Neural cell (in vitro differentiated cells): ENCODE results near the gene ZBTB7C. TPM values are rescaled to one million over a fixed set of nuclear protein-coding genes. Genes with fewer than 3 reads are reported as not detected.

Source experiments
- H2AFZ ChIP-seq: fragments of 200-600, 300-800 bp; sonication (generic), shearing (Covaris generic); 2 replicates; pipeline ENCODE4 v1.6.0; 2014; ENCODE audit warnings: low read depth, mild to moderate bottlenecking, antibody characterized with exemption, low read length, moderate library complexity
- H3F3A ChIP-seq: fragments of 200-600 bp; shearing (Covaris generic); 2 replicates; pipeline ENCODE4 v1.6.1; 2016; ENCODE audit warnings: mild to moderate bottlenecking, moderate library complexity, mixed read lengths, antibody characterized with exemption, low read length; ENCODE audit not compliant: insufficient read depth, poor library complexity, severe bottlenecking
- H3K27ac ChIP-seq: fragments of 200-600, 300-800 bp; sonication (generic), shearing (Covaris generic); 2 replicates; pipeline ENCODE4 v1.5.1; 2014; ENCODE audit warnings: mild to moderate bottlenecking, low read length, moderate library complexity
- H3K27me3 ChIP-seq: fragments of 300-800, 200-600 bp; sonication (generic), shearing (Covaris generic); 2 replicates; pipeline ENCODE4 v1.6.0; 2014; ENCODE audit warnings: mild to moderate bottlenecking, low read depth, low read length, moderate library complexity; ENCODE audit not compliant: insufficient read depth
- H3K36me3 ChIP-seq: fragments of 300-800, 200-600 bp; sonication (generic), shearing (Covaris generic); 2 replicates; pipeline ENCODE4 v1.5.1; 2014; ENCODE audit warnings: mild to moderate bottlenecking, antibody characterized with exemption, low read length, moderate library complexity; ENCODE audit not compliant: insufficient read depth
- H3K4me2 ChIP-seq: fragments of 300-800, 200-600 bp; sonication (generic), shearing (Covaris generic); 2 replicates; pipeline ENCODE4 v1.6.0; 2014; ENCODE audit warnings: mild to moderate bottlenecking, low read length
- H3K4me3 ChIP-seq: fragments of 300-800, 200-600 bp; sonication (generic), shearing (Covaris generic); 2 replicates; pipeline ENCODE4 v1.5.1; 2014; ENCODE audit warnings: mild to moderate bottlenecking, low read length, moderate library complexity
- H3K79me2 ChIP-seq: fragments of 200-600 bp; shearing (Covaris generic); replicated peaks from 2 replicates; pipeline ENCODE4 v1.6.0; 2014; ENCODE audit warnings: mild to moderate bottlenecking, low read length, moderate library complexity; ENCODE audit not compliant: insufficient read depth
- H3K9ac ChIP-seq: fragments of 300-800, 200-600 bp; sonication (generic), shearing (Covaris generic); 2 replicates; pipeline ENCODE4 v1.6.1; 2016; ENCODE audit warnings: mild to moderate bottlenecking, low read length, mixed read lengths
- H3K9me2 ChIP-seq: fragments of 200-600 bp; shearing (Covaris generic); 2 replicates; pipeline ENCODE4 v1.6.1; 2016; ENCODE audit warnings: mild to moderate bottlenecking, low read length, mixed read lengths; ENCODE audit not compliant: insufficient read depth
- H3K9me3 ChIP-seq: fragments of 200-600, 300-800 bp; sonication (generic), shearing (Covaris generic); 2 replicates; pipeline ENCODE4 v1.6.1; 2016; ENCODE audit warnings: mild to moderate bottlenecking, mixed run types, low read length, moderate library complexity, mixed read lengths
- H4K20me1 ChIP-seq: fragments of 200-600 bp; shearing (Covaris generic); 2 replicates; pipeline ENCODE4 v1.6.1; 2016; ENCODE audit warnings: mild to moderate bottlenecking, mixed run types; ENCODE audit not compliant: insufficient read depth
- CTCF ChIP-seq: fragments of 450-650 bp; IDR thresholded peaks from 2 replicates; pipeline ENCODE4 v1.5.1; 2014; ENCODE audit warnings: antibody characterized with exemption, mild to moderate bottlenecking, moderate library complexity; ENCODE audit not compliant: poor library complexity, severe bottlenecking
- EP300 ChIP-seq: fragments of 450-650 bp; conservative IDR thresholded peaks from 2 replicates; pipeline ENCODE4 v1.6.1; 2014; ENCODE audit warnings: antibody characterized with exemption, mild to moderate bottlenecking, moderate library complexity; ENCODE audit not compliant: poor library complexity, severe bottlenecking
- EZH2 ChIP-seq: fragments of 200-600, 300-800 bp; shearing (Covaris generic), sonication (generic); IDR thresholded peaks from 2 replicates; pipeline ENCODE4 v1.6.1; 2014; ENCODE audit warnings: antibody characterized with exemption, low read length, borderline replicate concordance, mild to moderate bottlenecking; ENCODE audit not compliant: insufficient read depth, poor library complexity, severe bottlenecking
- MXI1 ChIP-seq: fragments of 450-650 bp; conservative IDR thresholded peaks from 2 replicates; pipeline ENCODE4 v1.6.1; 2014; ENCODE audit warnings: antibody characterized with exemption, mild to moderate bottlenecking; ENCODE audit not compliant: poor library complexity, severe bottlenecking
- POLR2AphosphoS5 ChIP-seq: IDR thresholded peaks from 2 replicates; pipeline ENCODE4 v1.6.1; 2012
- RAD21 ChIP-seq: fragments of 450-650 bp; conservative IDR thresholded peaks from 2 replicates; pipeline ENCODE4 v1.6.1; 2014; ENCODE audit warnings: antibody characterized with exemption, mild to moderate bottlenecking, moderate library complexity
- REST ChIP-seq: IDR thresholded peaks from 2 replicates; pipeline ENCODE4 v1.6.1; 2012; ENCODE audit warnings: borderline replicate concordance
- SMC3 ChIP-seq: fragments of 450-650 bp; conservative IDR thresholded peaks from 2 replicates; pipeline ENCODE4 v1.6.1; 2014; ENCODE audit warnings: antibody characterized with exemption, mild to moderate bottlenecking, moderate library complexity; ENCODE audit not compliant: poor library complexity
- TAF1 ChIP-seq: IDR thresholded peaks from 2 replicates; pipeline ENCODE4 v1.6.1; 2012; ENCODE audit warnings: low read depth
- polyA plus RNA-seq: library from polyadenylated mRNA; depleted of rRNA; stranded (reverse); fragments of >200 nt; gene quantifications from 2 replicates; pipeline ENCODE4 v1.2.3, GENCODE V29; 2014

The ZBTB7C gene
- polyA plus RNA-seq, 1 donor from 2014 or later: 2.4 TPM

GRCh38 chr18:48260237-48260636, 148.9 kb downstream of the ZBTB7C start:
- no peak overlapping the region for H3K4me3 ChIP-seq
- H3K9me2 ChIP-seq: no peaks in the 10 kb centered on the region
- H3K4me2 ChIP-seq: no peak overlapping the region
- no peak overlapping the region for H3K27ac ChIP-seq
- no peaks in the 10 kb centered on the region for H3K36me3 ChIP-seq
- no peak overlapping the region for H2AFZ ChIP-seq
- H3K9me3 ChIP-seq: no peaks in the 10 kb centered on the region
- no peak for TF ChIP-seq SMC3
- no peak for TF ChIP-seq RAD21
- no peak for TF ChIP-seq REST
- H3K79me2 ChIP-seq: no peaks in the 10 kb centered on the region
- no peaks in the 10 kb centered on the region for H4K20me1 ChIP-seq
- H3K27me3 ChIP-seq: no peaks in the 10 kb centered on the region
- H3F3A ChIP-seq: peaks cover under 1% of the 10 kb centered on the region
- no peak overlapping the region for H3K9ac ChIP-seq

GRCh38 chr18:48256848-48257247, 152.3 kb downstream of the ZBTB7C start:
- TF ChIP-seq REST (no peak), POLR2AphosphoS5 (no peak), SMC3 (no peak), EP300 (no peak)
- Histone ChIP-seq H3K4me2 (no peak overlapping the region), H2AFZ (no peak overlapping the region), H3K27ac (no peak overlapping the region), H3K4me3 (no peak overlapping the region), H4K20me1 (no peaks in the 10 kb centered on the region), H3K79me2 (no peaks in the 10 kb centered on the region), H3K36me3 (no peaks in the 10 kb centered on the region), H3K9ac (no peak overlapping the region), H3K9me2 (no peaks in the 10 kb centered on the region), H3F3A (no peaks in the 10 kb centered on the region), H3K27me3 (no peaks in the 10 kb centered on the region), H3K9me3 (no peaks in the 10 kb centered on the region)

- Histone ChIP-seq H3K4me2 (no peak overlapping the region), H2AFZ (no peak overlapping the region), H3K9ac (no peak overlapping the region), H3K9me3 (no peaks in the 10 kb centered on the region), H3K36me3 (no peaks in the 10 kb centered on the region), H3K9me2 (no peaks in the 10 kb centered on the region), H3K4me3 (no peak overlapping the region), H3K27me3 (no peaks in the 10 kb centered on the region), H3K27ac (no peak overlapping the region), H4K20me1 (no peaks in the 10 kb centered on the region), H3F3A (no peaks in the 10 kb centered on the region), H3K79me2 (no peaks in the 10 kb centered on the region)
- TF ChIP-seq REST: no peak
- no peak for TF ChIP-seq RAD21
- no peak for TF ChIP-seq TAF1
- TF ChIP-seq POLR2AphosphoS5: no peak
- no peak for TF ChIP-seq MXI1
- TF ChIP-seq CTCF: no peak
- no peak for TF ChIP-seq SMC3
- no peak for TF ChIP-seq EZH2
- TF ChIP-seq EP300: no peak
These were observed 155.0 kb downstream of the ZBTB7C start for GRCh38 chr18:48254077-48254602.
